ENCODE data around the gene SLC16A3. TPM values are rescaled to one million over a fixed set of nuclear protein-coding genes. Genes with fewer than 3 reads are reported as not detected.

Gene SLC16A3
- total RNA-seq, 1 donor from 2014 or later: 68.8 TPM

- Mint-ChIP-seq H3K4me1 (no peaks in the 10 kb centered on the region), H3K4me3 (no peak overlapping the region), H3K36me3 (peaks cover 36% of the 10 kb centered on the region), H3K9me3 (no peaks in the 10 kb centered on the region), H3K27me3 (ENCODE audit: low read depth) (no peaks in the 10 kb centered on the region), H3K27ac (no peak overlapping the region)
- TF ChIP-seq CTCF (IDR thresholded peaks at IDR 0.05; ENCODE audit: unreplicated experiment): no peak
- DNase-seq (ENCODE audit: low spot score in 2 of 2, unreplicated experiment in 2 of 2): no peak
Observed at GRCh38 chr17:82247182-82247823, 18.5 kb downstream of the SLC16A3 start.

DNA sequence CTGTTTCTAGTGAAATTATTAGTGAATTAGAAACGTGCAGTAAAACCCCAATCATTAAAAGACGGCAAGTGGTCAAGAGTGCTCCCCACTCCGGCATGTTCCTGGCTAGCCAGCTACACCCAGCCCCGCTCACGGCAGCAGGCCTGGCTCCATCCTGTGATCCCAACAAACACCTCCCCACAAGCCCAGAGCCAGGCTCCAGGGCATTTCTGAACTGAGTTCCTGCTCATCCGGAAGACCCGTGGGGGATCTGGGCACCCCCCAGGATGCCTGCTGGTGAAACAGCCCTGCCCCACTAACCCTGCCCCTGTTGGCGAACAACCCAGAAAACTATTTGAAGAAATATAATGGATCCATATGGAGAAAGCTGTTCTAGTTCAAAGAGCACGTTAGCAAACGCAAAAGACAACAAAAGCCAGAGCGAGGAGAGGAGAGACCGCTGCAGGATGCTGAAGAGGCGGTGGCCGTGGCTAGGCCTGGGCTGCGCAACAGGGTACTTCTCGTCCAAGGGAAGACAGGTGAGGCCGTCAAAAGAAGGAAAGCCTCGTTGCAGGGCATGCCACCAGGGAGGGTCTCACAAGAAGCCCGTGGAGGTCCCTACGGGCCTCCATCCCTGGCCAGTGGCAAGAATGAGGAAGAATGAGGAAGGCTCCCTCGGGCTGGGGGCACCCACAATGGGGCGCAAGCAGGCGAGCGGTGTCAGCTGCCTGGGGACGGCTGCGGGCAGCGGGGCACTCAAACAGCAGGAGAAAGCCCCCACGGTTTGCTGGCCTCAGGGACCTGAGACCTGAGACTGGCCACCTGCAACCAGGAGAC lies 19.2 kb downstream of the SLC16A3 start:
- DNase-seq (ENCODE audit: low spot score in 2 of 2, unreplicated experiment in 2 of 2): no peak
- Mint-ChIP-seq H3K27me3 (ENCODE audit: low read depth) (no peaks in the 10 kb centered on the region), H3K36me3 (peaks cover 43% of the 10 kb centered on the region), H3K27ac (no peak overlapping the region), H3K9me3 (no peaks in the 10 kb centered on the region), H3K4me3 (no peak overlapping the region), H3K4me1 (no peaks in the 10 kb centered on the region)
- no peak for TF ChIP-seq CTCF (IDR thresholded peaks at IDR 0.05; ENCODE audit: unreplicated experiment)

DNA sequence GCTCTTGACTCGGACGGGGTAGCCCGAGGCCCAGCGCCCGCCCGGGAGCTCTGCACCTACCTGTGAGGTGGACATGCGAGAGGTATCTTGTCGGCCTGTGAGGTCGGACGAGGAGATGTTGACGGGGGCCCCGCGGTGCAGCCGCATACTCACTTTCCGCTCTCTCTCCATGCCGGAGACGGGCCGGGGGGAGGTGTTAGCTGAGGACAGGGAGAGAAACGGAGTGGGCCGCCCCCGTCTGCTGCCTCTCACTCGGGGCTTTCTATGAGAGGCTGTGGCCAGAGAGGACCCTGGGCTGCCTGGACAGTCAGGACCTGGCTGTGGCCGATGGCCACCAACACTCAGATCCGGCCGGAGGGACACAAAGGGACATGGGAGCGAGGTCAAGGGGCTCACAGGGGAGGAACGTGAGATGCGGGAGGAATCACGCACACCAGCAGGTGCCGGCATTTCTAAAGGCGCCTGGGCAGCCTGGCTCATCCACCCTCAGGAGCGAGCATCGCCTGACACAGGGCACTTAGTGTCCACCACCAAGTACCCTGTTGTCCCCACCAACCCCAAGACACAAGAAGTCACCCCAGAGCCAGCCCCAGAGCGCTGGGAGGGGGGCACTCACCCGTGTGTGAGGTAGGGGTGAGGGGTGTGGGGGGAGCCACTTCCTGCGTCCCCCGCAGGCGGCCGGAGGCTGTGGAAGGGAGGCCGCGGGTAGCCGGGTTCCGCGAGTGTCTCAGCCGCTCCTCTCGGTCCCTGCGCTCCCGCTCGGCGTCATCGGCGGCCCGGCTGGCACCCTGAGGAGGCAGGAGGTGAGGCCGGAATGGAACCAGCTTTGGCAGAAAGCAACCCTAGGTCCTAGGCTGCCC lies 20.2 kb downstream of the SLC16A3 start:
- Mint-ChIP-seq H3K9me3 (no peaks in the 10 kb centered on the region), H3K36me3 (peaks cover 44% of the 10 kb centered on the region), H3K27me3 (ENCODE audit: low read depth) (no peaks in the 10 kb centered on the region), H3K27ac (no peak overlapping the region), H3K4me3 (no peak overlapping the region), H3K4me1 (no peaks in the 10 kb centered on the region)
- no peak for DNase-seq (ENCODE audit: low spot score in 2 of 2, unreplicated experiment in 2 of 2)
- no peak for TF ChIP-seq CTCF (IDR thresholded peaks at IDR 0.05; ENCODE audit: unreplicated experiment)

GRCh38 chr17:82249896-82250581 lies 21.2 kb downstream of the SLC16A3 start:
- no peaks in the 10 kb centered on the region for H3K27me3 Mint-ChIP-seq (ENCODE audit: low read depth)
- H3K4me1 Mint-ChIP-seq: no peaks in the 10 kb centered on the region
- H3K36me3 Mint-ChIP-seq: peaks cover 34% of the 10 kb centered on the region
- no peak for DNase-seq (ENCODE audit: low spot score in 2 of 2, unreplicated experiment in 2 of 2)
- H3K27ac Mint-ChIP-seq: no peak overlapping the region
- no peaks in the 10 kb centered on the region for H3K9me3 Mint-ChIP-seq
- no peak for TF ChIP-seq CTCF (IDR thresholded peaks at IDR 0.05; ENCODE audit: unreplicated experiment)
- H3K4me3 Mint-ChIP-seq: no peak overlapping the region

DNA sequence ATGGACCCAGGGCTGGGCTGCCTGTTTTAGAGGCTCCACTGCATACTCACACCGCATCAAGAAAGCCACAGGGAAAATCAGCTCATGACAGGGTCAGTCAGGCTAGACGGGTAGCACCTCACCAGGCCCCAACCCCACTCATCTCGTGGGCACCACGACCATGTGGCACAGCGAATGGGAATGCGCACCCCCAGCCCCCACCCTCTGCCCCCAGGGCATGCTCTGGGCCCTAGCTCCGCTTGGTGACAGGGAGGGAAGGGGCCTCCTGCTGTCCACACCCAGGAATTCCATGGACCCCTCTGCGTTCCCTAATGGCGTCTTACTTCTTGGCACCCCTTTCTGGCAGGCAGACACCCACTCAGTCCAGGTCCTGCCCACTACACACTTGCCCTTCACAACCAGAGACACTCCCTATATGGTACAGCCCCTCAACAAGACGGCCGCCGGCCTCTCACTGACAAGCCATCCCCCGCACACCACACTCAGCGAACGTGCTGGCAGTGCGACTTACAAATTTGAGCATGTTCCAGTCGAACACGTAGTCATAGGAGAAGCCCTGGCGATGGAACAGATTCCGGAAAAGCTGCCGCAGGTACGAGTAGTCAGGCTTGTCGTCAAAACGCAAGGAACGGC lies 22.1 kb downstream of the SLC16A3 start:
- Mint-ChIP-seq H3K36me3 (peaks cover 42% of the 10 kb centered on the region), H3K4me3 (no peak overlapping the region), H3K27ac (peak overlapping the region; percentile 39), H3K27me3 (ENCODE audit: low read depth) (no peaks in the 10 kb centered on the region), H3K4me1 (peaks cover 5% of the 10 kb centered on the region), H3K9me3 (no peaks in the 10 kb centered on the region)
- DNase-seq (ENCODE audit: low spot score in 2 of 2, unreplicated experiment in 2 of 2): no peak
- no peak for TF ChIP-seq CTCF (IDR thresholded peaks at IDR 0.05; ENCODE audit: unreplicated experiment)
